ENCODE results near the gene CLDN24. TPM values are rescaled to one million over a fixed set of nuclear protein-coding genes. Genes with fewer than 3 reads are reported as not detected.
"Not testable (repeated sequence)": the region's sequence is repeated elsewhere in the genome, so short reads cannot be mapped to it uniquely, and the experiment has no call there.

The CLDN24 gene
- polyA plus RNA-seq, 1 donor = not detected

GRCh38 chr4:183347146-183347545 is 24.9 kb upstream of the CLDN24 start:
- no peak for DNase-seq (ENCODE audit: low read depth)

- DNase-seq (ENCODE audit: low read depth) = no peak
Observed at GRCh38 chr4:183345261-183345660, 23.0 kb upstream of the CLDN24 start.

GRCh38 chr4:183344523-183345255 is 22.5 kb upstream of the CLDN24 start:
- DNase-seq (ENCODE audit: low read depth) = no peak

- DNase-seq (ENCODE audit: low read depth) = no peak
Observed at GRCh38 chr4:183343730-183344129, 21.5 kb upstream of the CLDN24 start.

GRCh38 chr4:183342541-183343533 is 20.6 kb upstream of the CLDN24 start:
- no peak for DNase-seq (ENCODE audit: low read depth)

- DNase-seq (ENCODE audit: low read depth) = no peak
Observed at GRCh38 chr4:183337833-183338232, 15.6 kb upstream of the CLDN24 start.

- no peak for DNase-seq (ENCODE audit: low read depth)
Observed at GRCh38 chr4:183337349-183337748, 15.1 kb upstream of the CLDN24 start.

- no peak for DNase-seq (ENCODE audit: low read depth)
Observed at GRCh38 chr4:183335369-183335940, 13.2 kb upstream of the CLDN24 start.

- DNase-seq (ENCODE audit: low read depth) = no peak
Observed at GRCh38 chr4:183333983-183334382, 11.8 kb upstream of the CLDN24 start.

GRCh38 chr4:183333202-183333601 is 11.0 kb upstream of the CLDN24 start:
- no peak for DNase-seq (ENCODE audit: low read depth)

- DNase-seq (ENCODE audit: low read depth) = no peak
Observed at GRCh38 chr4:183332447-183332846, 10.2 kb upstream of the CLDN24 start.

GRCh38 chr4:183330841-183331240 is 8.6 kb upstream of the CLDN24 start:
- DNase-seq (ENCODE audit: low read depth) = no peak

GRCh38 chr4:183329954-183330742 is 7.9 kb upstream of the CLDN24 start:
- DNase-seq (ENCODE audit: low read depth) = no peak

- DNase-seq (ENCODE audit: low read depth) = no peak
Observed at GRCh38 chr4:183329244-183329643, 7.0 kb upstream of the CLDN24 start.

GRCh38 chr4:183328832-183329231 is 6.6 kb upstream of the CLDN24 start:
- no peak for DNase-seq (ENCODE audit: low read depth)

GRCh38 chr4:183327827-183328226 is 5.6 kb upstream of the CLDN24 start:
- DNase-seq (ENCODE audit: low read depth) = no peak

- no peak for DNase-seq (ENCODE audit: low read depth)
Observed at GRCh38 chr4:183326853-183327252, 4.6 kb upstream of the CLDN24 start.

- not testable (repeated sequence) for DNase-seq (ENCODE audit: low read depth)
Observed at GRCh38 chr4:183326387-183326786, 4.2 kb upstream of the CLDN24 start.

- DNase-seq (ENCODE audit: low read depth) = no peak
Observed at GRCh38 chr4:183324619-183325018, 2.4 kb upstream of the CLDN24 start.

GRCh38 chr4:183324056-183324455 is 1.8 kb upstream of the CLDN24 start:
- DNase-seq (ENCODE audit: low read depth) = not testable (repeated sequence)

- DNase-seq (ENCODE audit: low read depth) = no peak
Observed at GRCh38 chr4:183323295-183323694, 1.1 kb upstream of the CLDN24 start.

GRCh38 chr4:183321516-183321915 is 710 bp downstream of the CLDN24 start:
- no peak for DNase-seq (ENCODE audit: low read depth)
